ENCODE measurements around the gene RALGPS1. TPM values are rescaled to one million over a fixed set of nuclear protein-coding genes. Genes with fewer than 3 reads are reported as not detected.
A peak's percentile ranks its signal among the peaks of the same experiment; 100 is the strongest.
"Not testable (repeated sequence)": the region's sequence is repeated elsewhere in the genome, so short reads cannot be mapped to it uniquely, and the experiment has no call there.

The RALGPS1 gene
- total RNA-seq, 2 donors from 2014 or later: 12.5 TPM

- intact Hi-C loops (cut with DNase I): no loop called here
- DNase-seq: no peak
- peak in 1 of 2 donors; percentile 47 for ATAC-seq
These were observed 254.4 kb downstream of the RALGPS1 start for GRCh38 chr9:127168756-127169574.

- intact Hi-C loops (cut with DNase I): no loop called here
- DNase-seq: no peak
- ATAC-seq: no peak
These were observed 254.9 kb downstream of the RALGPS1 start for GRCh38 chr9:127169575-127169883.

- DNase-seq (no peak), ATAC-seq (no peak)
- intact Hi-C loops (cut with DNase I): no loop called here
These were observed 255.5 kb downstream of the RALGPS1 start for GRCh38 chr9:127170103-127170502.

- DNase-seq (no peak), ATAC-seq (no peak)
- intact Hi-C loops (cut with DNase I): no loop called here
These were observed 256.1 kb downstream of the RALGPS1 start for GRCh38 chr9:127170652-127171051.

GRCh38 chr9:127171348-127171747 is 256.8 kb downstream of the RALGPS1 start:
- intact Hi-C loops (cut with DNase I); DNase-seq; ATAC-seq: not testable (repeated sequence)

GRCh38 chr9:127172066-127172707 is 257.6 kb downstream of the RALGPS1 start:
- no peak for DNase-seq
- intact Hi-C loops (cut with DNase I): no loop called here
- no peak for ATAC-seq

- DNase-seq (no peak), ATAC-seq (no peak)
- intact Hi-C loops (cut with DNase I): no loop called here
These were observed 258.5 kb downstream of the RALGPS1 start for GRCh38 chr9:127173063-127173462.

- intact Hi-C loops (cut with DNase I): no loop called here
- ATAC-seq (no peak), DNase-seq (no peak)
These were observed 260.1 kb downstream of the RALGPS1 start for GRCh38 chr9:127174386-127175318.

GRCh38 chr9:127175319-127175715 is 260.7 kb downstream of the RALGPS1 start:
- ATAC-seq: no peak
- DNase-seq: no peak

GRCh38 chr9:127175764-127176163 is 261.2 kb downstream of the RALGPS1 start:
- ATAC-seq (peak in 1 of 2 donors; percentile 36), DNase-seq (no peak)
- intact Hi-C loops (cut with DNase I): no loop called here

More at GRCh38 chr9:127175319-127175715, 260.7 kb downstream of the RALGPS1 start:
- intact Hi-C loops (cut with DNase I): no loop called here

GRCh38 chr9:127176631-127177030 is 262.0 kb downstream of the RALGPS1 start:
- DNase-seq (no peak), ATAC-seq (no peak)
- intact Hi-C loops (cut with DNase I): no loop called here

GRCh38 chr9:127177231-127177630 is 262.6 kb downstream of the RALGPS1 start:
- DNase-seq: no peak
- intact Hi-C loops (cut with DNase I): no loop called here
- no peak for ATAC-seq

- intact Hi-C loops (cut with DNase I): no loop called here
- ATAC-seq: no peak
- DNase-seq: no peak
These were observed 263.2 kb downstream of the RALGPS1 start for GRCh38 chr9:127177665-127178265.

GRCh38 chr9:127178686-127179632 is 264.4 kb downstream of the RALGPS1 start:
- intact Hi-C loops (cut with DNase I): no loop called here
- no peak for DNase-seq
- ATAC-seq: peak in 1 of 2 donors; percentile 15

- DNase-seq (no peak), ATAC-seq (no peak)
- intact Hi-C loops (cut with DNase I): loop anchor here in 1 of 2 donors (10.0 kb wide), 1 partner anchor 55 kb away; the partner anchor contains the start of gene ANGPTL2
These were observed 265.3 kb downstream of the RALGPS1 start for GRCh38 chr9:127179633-127180441.

- DNase-seq: no peak
- intact Hi-C loops (cut with DNase I): loop anchor here in 1 of 2 donors (10.0 kb wide), 1 partner anchor 56 kb away; the partner anchor contains the start of gene ANGPTL2
- ATAC-seq: no peak
These were observed 266.1 kb downstream of the RALGPS1 start for GRCh38 chr9:127180457-127181314.
